ENCODE results near the gene PLCB4. TPM values are rescaled to one million over a fixed set of nuclear protein-coding genes. Genes with fewer than 3 reads are reported as not detected.

PLCB4 gene
- total RNA-seq, 1 donor from 2014 or later = 19.9 TPM

GRCh38 chr20:9395971-9396370 lies 327.1 kb downstream of the PLCB4 start:
- Histone ChIP-seq H3K36me3 (ENCODE audit: control insufficient read depth, insufficient read depth, low read length) (peaks cover 1% of the 10 kb centered on the region), H3K4me3 (ENCODE audit: low read depth, low read length) (no peak overlapping the region), H3K27me3 (ENCODE audit: control insufficient read depth, insufficient read depth, low read length) (no peaks in the 10 kb centered on the region)
- DNase-seq (ENCODE audit: low read depth) = no peak
- TF ChIP-seq CTCF (IDR thresholded peaks at IDR 0.05; ENCODE audit: insufficient read depth, low read length, poor library complexity, severe bottlenecking) = no peak

- no peak for TF ChIP-seq CTCF (IDR thresholded peaks at IDR 0.05; ENCODE audit: insufficient read depth, low read length, poor library complexity, severe bottlenecking)
- no peak for DNase-seq (ENCODE audit: low read depth)
- Histone ChIP-seq H3K27me3 (ENCODE audit: control insufficient read depth, insufficient read depth, low read length) (no peaks in the 10 kb centered on the region), H3K36me3 (ENCODE audit: control insufficient read depth, insufficient read depth, low read length) (peaks cover 5% of the 10 kb centered on the region), H3K4me3 (ENCODE audit: low read depth, low read length) (no peak overlapping the region)
Measured at GRCh38 chr20:9397928-9398327, 329.0 kb downstream of the PLCB4 start.

- Histone ChIP-seq H3K4me3 (ENCODE audit: low read depth, low read length) (no peak overlapping the region), H3K36me3 (ENCODE audit: control insufficient read depth, insufficient read depth, low read length) (peaks cover 5% of the 10 kb centered on the region), H3K27me3 (ENCODE audit: control insufficient read depth, insufficient read depth, low read length) (no peaks in the 10 kb centered on the region)
- no peak for DNase-seq (ENCODE audit: low read depth)
- no peak for TF ChIP-seq CTCF (IDR thresholded peaks at IDR 0.05; ENCODE audit: insufficient read depth, low read length, poor library complexity, severe bottlenecking)
Measured at GRCh38 chr20:9398882-9399281, 330.0 kb downstream of the PLCB4 start.

GRCh38 chr20:9399322-9399721 lies 330.4 kb downstream of the PLCB4 start:
- DNase-seq (ENCODE audit: low read depth) = no peak

GRCh38 chr20:9400171-9401025 lies 331.5 kb downstream of the PLCB4 start:
- Histone ChIP-seq H3K4me3 (ENCODE audit: low read depth, low read length) (no peak overlapping the region), H3K36me3 (ENCODE audit: control insufficient read depth, insufficient read depth, low read length) (peaks cover 4% of the 10 kb centered on the region), H3K27me3 (ENCODE audit: control insufficient read depth, insufficient read depth, low read length) (no peaks in the 10 kb centered on the region)
- TF ChIP-seq CTCF (IDR thresholded peaks at IDR 0.05; ENCODE audit: insufficient read depth, low read length, poor library complexity, severe bottlenecking) = no peak
- no peak for DNase-seq (ENCODE audit: low read depth)

More at GRCh38 chr20:9399322-9399721, 330.4 kb downstream of the PLCB4 start:
- H3K36me3 ChIP-seq (ENCODE audit: control insufficient read depth, insufficient read depth, low read length) = peaks cover 5% of the 10 kb centered on the region
- H3K27me3 ChIP-seq (ENCODE audit: control insufficient read depth, insufficient read depth, low read length) = no peaks in the 10 kb centered on the region
- no peak overlapping the region for H3K4me3 ChIP-seq (ENCODE audit: low read depth, low read length)
- no peak for TF ChIP-seq CTCF (IDR thresholded peaks at IDR 0.05; ENCODE audit: insufficient read depth, low read length, poor library complexity, severe bottlenecking)

- no peak for DNase-seq (ENCODE audit: low read depth)
- Histone ChIP-seq H3K36me3 (ENCODE audit: control insufficient read depth, insufficient read depth, low read length) (peaks cover 4% of the 10 kb centered on the region), H3K27me3 (ENCODE audit: control insufficient read depth, insufficient read depth, low read length) (no peaks in the 10 kb centered on the region), H3K4me3 (ENCODE audit: low read depth, low read length) (no peak overlapping the region)
- no peak for TF ChIP-seq CTCF (IDR thresholded peaks at IDR 0.05; ENCODE audit: insufficient read depth, low read length, poor library complexity, severe bottlenecking)
Measured at GRCh38 chr20:9401371-9401770, 332.5 kb downstream of the PLCB4 start.

All from kidney epithelial cell (primary cell).